ENCODE results near the gene FBXO3.
A peak's percentile ranks its signal among the peaks of the same experiment; 100 is the strongest.

FBXO3 gene

GRCh38 chr11:33701302-33702230 is 72.8 kb downstream of the FBXO3 start:
- DNase-seq = peak in 9 of 14 donors; percentile 11 to 61 (median 36)

GRCh38 chr11:33700502-33701271 is 73.6 kb downstream of the FBXO3 start, which contains the start of gene C11orf91:
C11orf91 (minus strand) TSS chr11:33700826; CDS start chr11:33700740, 86 bp downstream.
- peak; percentile 48 to 92 (median 77) for DNase-seq

GRCh38 chr11:33700063-33700501 is 74.2 kb downstream of the FBXO3 start:
- DNase-seq = no peak

- DNase-seq = no peak
These were observed 74.7 kb downstream of the FBXO3 start for GRCh38 chr11:33699515-33700062.

- no peak for DNase-seq
These were observed 75.4 kb downstream of the FBXO3 start for GRCh38 chr11:33698921-33699320.

- DNase-seq = no peak
These were observed 76.3 kb downstream of the FBXO3 start for GRCh38 chr11:33697997-33698396.

GRCh38 chr11:33696931-33697638 is 77.2 kb downstream of the FBXO3 start:
- no peak for DNase-seq

- DNase-seq = no peak
These were observed 77.9 kb downstream of the FBXO3 start for GRCh38 chr11:33696411-33696810.

- no peak for DNase-seq
These were observed 79.2 kb downstream of the FBXO3 start for GRCh38 chr11:33695051-33695566.

- DNase-seq = no peak
These were observed 79.8 kb downstream of the FBXO3 start for GRCh38 chr11:33694346-33695050.

GRCh38 chr11:33692541-33692940 is 81.8 kb downstream of the FBXO3 start:
- DNase-seq = no peak

GRCh38 chr11:33692013-33692504 is 82.3 kb downstream of the FBXO3 start:
- peak in 11 of 14 donors; percentile 19 to 75 (median 53) for DNase-seq

GRCh38 chr11:33691066-33691864 is 83.1 kb downstream of the FBXO3 start:
- DNase-seq = no peak
